Measurements from ENCODE around the gene THAP5.

The THAP5 gene, protein sequence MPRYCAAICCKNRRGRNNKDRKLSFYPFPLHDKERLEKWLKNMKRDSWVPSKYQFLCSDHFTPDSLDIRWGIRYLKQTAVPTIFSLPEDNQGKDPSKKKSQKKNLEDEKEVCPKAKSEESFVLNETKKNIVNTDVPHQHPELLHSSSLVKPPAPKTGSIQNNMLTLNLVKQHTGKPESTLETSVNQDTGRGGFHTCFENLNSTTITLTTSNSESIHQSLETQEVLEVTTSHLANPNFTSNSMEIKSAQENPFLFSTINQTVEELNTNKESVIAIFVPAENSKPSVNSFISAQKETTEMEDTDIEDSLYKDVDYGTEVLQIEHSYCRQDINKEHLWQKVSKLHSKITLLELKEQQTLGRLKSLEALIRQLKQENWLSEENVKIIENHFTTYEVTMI

DNA sequence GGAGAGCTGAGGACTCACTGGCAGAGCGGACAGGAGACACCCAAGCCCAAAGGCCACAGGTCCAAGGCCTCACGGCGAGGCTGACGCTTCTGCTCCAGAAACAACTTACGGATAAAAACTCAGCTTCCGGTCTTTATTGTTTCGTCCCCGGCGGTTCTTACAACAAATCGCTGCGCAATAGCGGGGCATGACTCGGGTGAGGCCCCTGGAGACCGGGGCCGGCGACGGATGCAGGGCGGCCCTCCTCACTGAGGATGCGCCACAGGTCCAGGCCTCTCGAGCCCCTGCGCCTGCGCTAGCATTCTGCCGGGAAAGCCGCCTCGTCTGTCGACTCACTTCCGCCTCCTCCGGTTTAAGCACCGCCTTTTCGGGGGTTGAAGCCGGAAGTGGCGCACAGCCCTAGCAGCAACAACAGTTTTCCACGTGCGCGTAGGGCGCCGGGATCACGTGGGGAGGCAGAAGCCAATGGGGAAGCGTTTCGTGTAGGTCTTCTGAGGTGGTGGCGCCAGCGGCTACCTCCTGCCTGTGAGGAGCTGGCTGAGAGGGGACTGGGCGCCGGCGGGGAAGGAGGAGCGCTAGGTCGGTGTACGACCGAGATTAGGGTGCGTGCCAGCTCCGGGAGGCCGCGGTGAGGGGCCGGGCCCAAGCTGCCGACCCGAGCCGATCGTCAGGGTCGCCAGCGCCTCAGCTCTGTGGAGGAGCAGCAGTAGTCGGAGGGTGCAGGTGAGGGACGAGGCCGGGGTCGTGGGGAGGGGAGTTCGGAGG lies at the start of gene THAP5, which contains the start of gene DNAJB9:
Gene THAP5 (minus strand): TSS at position 326 of the 765 bp plus-strand sequence. CDS start 137 bp downstream, at position 189.
Gene DNAJB9 (plus strand): TSS at position 494 of the 765 bp plus-strand sequence. CDS start 1,853 bp downstream, outside the sequence.
- DNase-seq = peak; percentile 99

DNA sequence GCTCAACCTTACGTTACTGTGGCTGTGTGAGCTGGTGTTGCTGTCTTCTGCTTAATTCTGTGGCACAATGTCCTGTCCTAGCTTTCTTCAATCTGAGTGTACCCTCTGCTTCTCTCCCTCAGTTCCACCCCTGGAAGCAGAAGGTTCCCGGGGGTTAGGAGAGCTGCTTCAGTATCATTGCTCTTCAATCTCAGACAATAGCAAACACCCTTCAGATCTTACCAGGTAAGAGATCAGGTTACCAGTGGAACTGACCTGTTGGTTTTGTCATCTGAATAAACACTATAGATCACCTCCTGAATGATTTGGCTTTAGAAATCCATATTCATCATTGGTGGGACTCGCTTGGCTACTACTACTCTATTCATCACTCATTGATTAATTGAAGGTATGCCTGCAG lies 48.5 kb upstream of the THAP5 start:
- no peak for DNase-seq

DNA sequence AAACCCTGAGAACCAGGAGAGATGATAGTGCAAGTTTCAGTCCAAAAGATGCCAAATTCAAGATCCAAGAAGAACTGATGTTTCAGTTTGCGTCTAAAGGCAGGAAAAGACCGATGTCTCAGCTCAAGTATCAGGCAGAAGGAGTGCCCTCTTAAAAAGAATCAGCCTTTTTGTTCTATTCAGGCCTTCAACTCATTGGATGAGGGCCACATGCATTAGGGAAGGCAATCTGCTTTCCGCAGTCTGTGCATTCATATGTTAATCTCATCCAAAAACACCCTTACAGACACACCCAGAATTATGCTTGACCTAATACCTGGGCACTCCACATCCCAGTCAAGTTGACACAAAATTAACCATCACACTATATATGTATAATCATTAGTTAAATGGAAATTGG lies 45.4 kb upstream of the THAP5 start:
- no peak for DNase-seq

DNA sequence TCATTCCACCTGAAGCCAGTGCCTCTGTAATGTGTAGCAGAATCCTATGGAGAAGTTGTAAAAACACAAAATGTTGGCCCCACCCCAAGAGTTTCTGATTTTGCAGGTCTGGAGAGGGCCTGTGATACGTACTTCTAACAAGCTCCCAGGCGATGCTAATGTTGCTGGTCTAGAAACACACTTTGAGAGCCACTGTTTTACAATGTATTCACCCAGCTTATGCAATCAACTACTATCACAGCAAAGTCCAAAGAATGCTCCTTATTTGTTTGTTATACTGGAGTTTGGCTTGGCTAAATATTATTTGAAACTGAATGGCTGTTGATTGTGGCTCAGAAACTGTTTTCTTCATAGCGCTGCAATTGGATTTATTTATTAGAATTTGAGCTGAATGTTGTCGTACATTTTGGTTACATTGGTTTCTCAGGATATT lies 44.5 kb upstream of the THAP5 start:
- no peak for DNase-seq

DNA sequence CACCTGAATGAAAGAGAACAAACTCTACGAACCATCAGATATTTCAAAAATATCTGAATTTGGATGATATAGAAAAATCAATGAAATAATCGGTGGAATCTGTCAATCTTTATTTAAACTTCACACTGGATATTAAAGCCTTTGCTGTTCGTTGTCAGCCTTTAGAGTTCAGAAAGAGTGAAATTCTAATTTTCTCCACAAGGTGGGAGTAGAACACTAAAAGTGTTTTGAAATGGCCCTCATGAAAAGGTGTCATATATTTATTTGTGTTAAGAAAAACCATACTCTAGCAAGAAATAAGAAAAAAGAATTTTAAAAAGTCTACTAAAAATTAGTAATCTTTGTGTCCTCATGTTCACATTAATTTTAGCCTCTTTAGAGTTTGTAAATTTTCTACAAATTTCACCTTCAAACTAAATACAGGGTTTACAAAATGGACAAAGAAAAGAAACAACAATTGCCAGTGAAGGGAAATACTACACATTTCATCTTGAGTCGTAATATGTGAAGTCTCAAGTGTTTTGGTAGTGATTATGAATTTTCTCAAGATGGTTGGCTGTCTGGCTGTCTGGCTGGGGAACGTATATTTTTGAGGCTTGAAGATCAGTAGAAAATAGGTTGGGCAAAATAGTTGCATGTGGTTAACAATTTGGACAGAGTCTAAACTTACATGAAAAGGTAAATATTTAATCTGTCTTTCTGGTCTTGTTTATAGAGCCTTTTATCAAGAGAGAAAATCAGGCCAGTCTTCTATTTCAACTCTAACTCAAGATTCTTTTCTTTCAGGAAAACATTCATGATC lies 43.8 kb upstream of the THAP5 start:
- no peak for DNase-seq

DNA sequence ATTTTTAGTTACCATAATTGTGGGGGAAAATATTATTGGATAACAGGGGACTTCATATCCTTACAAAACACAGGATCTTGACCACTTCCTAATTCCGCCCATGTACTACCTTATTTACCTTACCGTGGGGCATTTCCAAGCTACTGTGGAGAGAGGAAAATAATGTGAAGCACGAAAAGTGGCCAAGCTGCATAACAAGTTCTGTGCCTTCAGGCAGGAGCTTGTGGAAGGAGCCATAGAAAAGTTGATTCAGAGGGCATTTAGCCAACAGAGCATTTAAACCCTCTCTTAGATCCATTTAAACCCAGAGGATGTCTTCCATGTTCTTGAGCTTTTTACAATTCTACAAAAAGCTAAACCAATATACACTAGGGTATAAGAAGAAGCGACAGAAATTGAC lies 41.8 kb upstream of the THAP5 start:
- DNase-seq = no peak

DNA sequence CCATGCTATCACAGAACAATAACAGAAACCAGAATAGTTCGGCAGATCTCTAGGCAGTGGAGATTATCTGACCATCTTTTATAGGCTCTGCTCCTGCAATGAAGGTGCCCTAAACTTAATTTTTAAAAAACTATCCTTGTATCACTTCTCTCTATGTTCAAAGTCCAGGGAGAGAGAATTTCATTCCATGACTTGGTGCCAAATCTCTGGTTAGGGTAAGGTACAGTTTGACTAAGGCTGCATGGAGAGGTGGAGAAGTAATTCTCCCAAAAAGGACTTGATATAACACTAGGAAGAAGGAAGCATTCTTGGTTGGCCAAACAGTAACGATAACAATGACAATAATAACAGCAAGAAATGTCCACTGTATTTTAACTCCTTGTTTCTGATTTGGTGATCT lies 40.1 kb upstream of the THAP5 start:
- DNase-seq = no peak

DNA sequence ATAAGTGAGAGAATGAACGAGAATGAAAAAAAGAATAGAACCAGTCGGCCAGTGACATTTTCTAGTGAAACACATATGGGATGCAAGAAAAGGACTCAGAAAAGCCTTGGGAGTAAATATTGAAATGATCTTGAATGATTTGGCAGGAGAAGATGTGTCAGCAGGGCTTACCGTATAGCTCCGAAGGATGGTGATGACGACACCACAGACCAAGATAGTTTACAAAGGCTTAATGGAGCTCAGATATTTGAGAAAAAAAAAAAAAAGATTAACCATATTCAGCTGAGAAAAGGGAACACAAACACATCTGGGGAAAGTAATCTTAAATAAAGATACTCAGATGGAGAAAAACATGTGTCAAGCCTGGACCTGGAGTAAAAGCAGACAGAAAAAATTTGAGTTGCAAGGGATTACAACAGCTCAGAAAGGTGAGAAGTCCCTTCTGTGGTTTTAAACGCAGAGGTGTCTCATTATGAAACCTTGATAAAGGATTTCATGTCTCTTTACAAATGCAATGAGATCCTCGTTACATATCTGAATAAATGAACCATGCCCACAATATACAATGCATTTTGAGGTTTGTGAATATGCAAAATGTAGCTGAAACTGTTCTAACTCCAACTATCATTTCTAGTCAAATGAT lies 36.2 kb upstream of the THAP5 start:
- DNase-seq = no peak

DNA sequence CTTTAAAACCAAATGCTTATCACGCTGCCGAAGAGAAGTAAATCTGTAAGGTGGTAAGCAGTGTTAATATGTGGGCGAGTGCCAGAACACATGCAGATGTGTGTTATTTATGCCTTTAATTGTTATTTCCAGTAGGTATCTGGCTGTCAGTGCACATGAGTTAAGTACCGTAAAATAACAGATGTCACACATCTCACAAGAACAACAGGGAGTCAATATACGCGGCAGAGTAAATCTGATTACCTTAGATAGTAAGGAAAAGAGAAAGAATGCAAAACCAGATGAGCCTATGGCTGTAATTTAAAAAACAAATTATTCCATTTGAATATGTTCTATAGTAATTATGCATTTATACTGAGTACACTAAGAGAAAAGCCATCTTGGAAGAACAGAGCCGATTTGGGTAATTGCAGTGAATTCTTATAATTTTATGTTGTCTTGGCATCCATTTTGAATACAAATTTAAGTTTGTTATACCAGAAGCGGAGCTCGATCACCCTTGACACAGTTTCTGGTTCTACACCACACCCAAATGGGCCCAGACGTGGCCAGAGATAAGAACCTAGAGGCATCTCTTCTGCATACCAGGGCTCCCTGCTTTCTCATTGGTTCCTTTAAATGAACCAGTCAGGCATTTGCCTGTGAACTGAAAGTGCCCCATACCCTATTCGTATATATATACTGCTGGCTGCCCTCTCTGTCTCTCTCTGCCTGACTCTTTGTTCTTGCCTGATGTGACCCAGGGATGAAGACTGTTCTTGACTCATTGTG lies 35.0 kb upstream of the THAP5 start:
- no peak for DNase-seq

DNA sequence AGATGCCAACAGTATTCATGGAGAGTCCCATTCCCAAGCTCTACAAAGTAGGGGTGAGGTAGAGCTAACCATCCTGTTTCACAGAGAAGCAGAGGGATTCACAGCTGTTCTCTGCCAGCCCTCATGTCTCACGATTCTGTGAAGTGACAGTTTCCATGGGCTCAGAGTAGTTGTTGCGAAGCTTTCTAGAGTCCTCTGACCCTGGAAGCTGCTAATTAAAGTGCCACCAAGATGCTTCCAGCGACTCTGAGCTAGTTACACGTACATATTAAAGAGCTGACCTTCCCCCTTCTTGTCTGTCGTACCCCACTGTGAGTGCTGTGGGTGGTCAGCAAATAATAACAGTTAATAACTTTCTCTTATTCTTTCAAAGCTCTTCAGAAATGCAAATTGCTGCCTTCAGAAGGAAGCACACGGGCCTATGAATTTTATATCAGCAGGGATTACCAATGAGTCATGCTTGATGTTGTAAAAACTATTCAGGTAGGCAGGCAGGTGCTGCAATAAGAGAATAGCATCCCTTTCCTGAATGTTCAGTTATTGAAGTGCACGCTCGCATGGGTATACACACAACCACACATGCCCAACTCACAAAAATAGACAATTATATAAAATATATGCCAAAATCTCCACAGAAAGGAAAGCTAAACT lies 34.3 kb upstream of the THAP5 start:
- no peak for DNase-seq

DNA sequence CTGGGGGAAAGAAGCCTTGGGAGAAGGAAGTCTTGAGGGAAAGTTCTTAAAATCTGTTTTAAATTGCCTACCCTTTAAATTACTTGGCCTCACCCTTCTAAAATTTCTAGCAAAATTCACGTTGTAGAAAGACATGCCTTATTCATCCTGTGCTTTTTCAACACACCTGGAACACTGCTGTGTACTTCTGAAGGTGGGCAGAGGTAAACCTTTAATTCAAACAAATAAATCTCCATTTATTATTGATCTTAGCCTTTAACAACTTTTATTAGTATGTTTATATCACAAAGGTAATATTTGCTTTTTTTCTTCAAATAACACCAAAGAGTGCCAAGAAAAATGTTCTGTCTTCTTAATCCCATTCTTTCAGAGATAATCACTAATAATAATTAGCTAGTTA lies 30.9 kb upstream of the THAP5 start:
- no peak for DNase-seq

DNA sequence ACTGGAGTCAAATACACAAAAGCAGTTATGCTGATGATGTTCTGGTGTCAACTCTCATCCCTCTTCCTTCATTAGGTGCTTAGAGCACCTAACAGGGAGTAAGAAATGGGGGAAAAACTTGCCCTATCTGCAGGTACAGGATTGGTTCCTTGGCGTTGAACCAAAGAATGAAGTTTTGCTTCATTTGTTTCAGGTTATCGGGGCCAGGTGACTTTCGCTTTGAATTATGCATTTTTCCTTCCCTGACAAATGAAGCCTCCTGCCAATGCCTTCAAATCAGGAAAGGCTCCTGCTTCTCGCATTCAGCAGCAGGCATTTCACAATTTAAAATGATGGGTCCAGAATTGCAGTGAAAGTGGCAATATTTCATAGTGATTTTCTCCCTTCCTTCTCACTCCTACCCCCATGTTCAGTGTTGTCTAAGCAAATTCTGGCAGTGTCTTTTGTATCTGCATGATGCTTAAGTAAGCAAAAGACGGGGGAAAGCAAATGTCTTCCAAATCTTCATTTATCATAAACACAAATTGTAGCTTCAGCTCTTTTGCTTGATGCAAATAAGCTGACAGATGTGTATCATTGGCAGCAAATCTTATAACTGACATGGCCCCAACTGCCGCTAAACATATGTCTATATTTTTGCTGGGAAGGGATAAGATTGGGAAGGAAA lies 29.5 kb upstream of the THAP5 start:
- no peak for DNase-seq

DNA sequence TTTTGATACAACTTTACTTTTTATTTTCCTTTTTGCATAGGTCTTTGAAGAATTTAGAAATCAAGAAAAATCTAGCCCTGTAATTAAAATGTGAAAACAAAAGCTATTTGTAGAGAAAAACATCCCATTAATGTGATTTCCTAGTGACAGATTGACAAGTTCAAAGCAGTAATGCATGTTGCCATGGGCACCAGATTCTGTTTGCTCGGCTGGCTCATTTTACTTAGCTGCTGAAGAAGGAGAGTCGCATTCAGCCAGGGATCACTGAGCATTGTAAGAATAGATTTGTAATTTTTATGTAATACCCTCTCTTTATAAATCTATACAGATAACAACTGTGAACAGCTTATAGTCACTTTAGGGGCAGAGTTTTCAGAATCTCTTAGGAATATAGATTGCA lies 28.6 kb upstream of the THAP5 start:
- DNase-seq = no peak

DNA sequence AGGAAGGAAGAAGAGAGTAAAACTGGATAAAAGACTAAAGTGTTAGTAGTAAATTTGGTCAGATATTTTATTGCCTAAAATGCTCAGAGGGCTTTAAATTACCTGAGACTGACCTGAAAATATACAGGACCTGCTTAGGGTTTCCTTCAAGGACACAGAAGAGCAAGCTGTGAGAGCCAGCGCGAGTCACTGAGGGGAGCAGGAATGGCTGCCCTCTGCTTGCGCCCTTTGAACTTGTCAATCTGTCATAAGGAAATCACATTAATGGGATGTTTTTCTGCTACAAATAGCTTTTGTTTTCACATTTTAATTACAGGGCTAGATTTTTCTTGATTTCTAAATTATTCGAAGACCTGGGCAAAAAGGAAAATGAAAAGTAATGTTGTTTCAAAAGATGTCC lies 27.1 kb upstream of the THAP5 start:
- DNase-seq = no peak

DNA sequence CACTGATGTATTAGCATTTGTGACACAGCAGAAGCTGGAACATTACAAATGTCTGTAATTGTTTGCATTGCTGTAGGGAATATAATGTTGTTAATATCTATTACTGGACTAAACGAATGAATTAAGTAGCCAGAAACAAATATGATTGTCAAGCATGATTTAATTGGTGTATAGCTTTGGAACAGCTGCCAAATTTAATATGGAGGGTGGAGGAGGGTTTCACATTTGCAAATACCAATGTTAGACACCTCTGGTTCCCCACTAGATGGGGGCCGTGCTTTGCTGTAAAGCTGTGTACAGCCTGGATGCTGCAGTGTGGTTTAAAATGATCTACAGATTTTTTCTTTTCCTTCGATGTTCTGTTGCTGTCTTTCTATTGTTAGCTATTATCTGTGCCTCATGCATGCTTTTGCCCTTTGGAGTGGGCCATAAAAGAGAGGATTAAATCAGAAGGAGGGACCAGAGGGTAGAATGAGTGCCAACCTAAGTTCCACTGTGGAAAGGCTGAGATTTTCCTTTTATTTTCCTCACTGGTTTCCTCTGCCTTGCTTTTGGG lies 23.2 kb upstream of the THAP5 start:
- DNase-seq = no peak

DNA sequence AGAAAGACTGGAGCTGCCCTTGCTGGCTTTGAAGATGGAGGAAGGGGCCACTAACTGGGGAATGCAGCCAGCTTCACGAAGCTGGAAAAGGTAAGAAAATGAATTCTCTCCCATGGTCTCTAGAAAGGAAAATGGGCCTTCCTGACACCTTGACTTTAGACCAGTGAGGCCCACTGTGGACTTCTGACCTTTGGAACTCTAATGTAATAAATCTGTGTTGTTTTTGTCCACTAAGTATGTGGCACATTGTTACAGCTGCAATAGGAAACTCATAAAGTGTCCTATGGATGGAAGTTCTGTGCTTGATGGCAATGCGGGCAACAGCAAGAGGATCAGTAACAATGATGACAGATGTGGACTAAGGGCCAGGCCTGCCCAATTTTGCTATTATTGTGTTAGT lies 21.1 kb upstream of the THAP5 start:
- DNase-seq = no peak

DNA sequence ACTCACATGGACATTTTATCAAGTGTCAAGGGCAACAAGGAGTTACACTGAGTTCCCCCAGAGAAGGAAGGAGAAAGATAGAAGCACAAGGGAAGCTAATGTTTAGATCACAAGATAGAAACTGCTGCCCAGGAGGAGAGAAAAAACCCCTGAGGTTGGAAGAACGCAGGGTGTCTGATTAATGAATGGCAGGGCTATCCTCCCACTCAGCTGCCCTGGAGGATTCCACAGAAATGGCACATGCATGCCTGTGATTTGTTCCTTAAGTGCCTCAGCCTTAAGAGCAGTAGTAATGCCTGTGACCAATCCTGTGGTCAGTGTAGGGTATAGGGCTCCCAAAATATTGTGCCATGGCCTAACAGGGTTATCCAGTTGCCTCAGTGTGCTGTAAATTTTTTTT lies 20.4 kb upstream of the THAP5 start:
- no peak for DNase-seq

DNA sequence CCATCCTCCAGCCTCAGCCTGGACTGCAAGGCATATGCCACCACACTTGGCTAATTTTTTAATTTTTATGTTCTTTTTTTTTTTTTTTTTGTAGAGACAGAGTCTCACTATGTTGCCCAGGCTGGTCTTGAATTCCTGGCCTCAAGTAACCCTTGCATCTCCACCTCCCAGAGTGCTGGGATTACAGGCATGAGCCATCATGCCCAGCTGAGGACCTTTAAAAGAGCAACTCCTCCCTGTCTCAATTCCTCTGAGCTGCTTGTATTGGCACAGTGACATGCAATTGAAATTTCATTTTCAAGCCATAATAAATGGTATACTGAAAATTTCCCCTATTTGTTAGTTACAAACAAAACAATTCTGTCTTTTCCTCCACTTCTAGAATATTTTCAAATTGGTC lies 19.7 kb upstream of the THAP5 start:
- no peak for DNase-seq

DNA sequence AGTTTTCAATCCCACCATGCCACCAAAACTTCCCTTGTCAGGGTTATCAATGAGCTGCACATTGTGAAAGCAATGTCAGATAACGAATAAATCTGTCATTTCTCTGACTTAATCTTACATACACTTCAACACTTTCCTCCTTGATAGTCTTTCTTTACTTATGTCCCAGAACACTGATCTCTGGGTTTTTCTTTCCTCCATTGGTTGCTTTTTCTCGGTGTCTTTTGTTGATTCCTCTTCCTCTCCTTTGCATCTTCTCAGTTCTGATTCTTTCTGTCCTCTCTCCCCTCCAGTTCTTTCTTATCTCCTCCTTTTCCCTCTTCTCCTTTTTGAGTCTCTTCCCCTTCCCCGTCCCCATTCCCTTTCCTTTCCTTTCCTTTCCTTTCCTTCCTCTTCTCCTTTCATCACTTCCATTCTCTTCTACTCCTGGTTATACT lies 16.8 kb upstream of the THAP5 start:
- no peak for DNase-seq

DNA sequence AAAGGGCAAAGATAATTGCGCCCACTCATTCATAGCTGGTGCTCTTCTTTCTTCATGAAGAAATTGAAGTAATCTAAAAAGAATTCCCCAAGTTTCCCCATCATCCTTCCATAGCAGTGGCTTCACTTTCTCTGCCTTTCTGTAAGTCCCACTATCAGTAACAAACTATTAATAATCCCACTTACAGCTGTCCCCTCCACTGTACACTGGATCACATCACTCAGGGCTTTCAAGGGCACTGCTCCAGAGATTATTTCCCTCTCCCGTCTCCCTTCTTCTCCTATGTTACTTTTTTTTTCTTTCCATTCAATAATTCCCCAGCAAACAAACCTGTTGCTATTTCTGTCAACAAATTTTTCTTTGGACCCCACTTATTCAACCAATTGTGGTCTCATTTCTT lies 16.3 kb upstream of the THAP5 start:
- no peak for DNase-seq

DNA sequence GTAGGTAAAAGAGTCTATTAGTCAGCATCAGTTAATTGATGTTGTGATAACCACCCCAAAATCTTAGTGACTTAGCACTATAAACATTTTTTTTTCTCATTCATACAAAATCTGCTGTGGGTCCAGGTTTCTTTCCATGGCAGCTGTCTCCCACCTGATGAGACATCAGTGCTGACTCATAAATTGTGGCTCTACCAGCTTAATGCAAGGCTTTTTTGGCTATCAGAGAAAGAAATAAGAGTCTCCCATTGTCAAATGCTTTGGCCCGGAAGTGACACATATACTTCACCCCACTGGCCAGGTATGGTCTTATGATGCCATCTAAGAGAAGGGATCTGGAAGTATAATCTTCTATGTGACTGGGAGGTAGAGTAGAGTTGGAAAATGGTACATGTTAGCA lies 14.7 kb upstream of the THAP5 start:
- DNase-seq = no peak

Data from CD4-positive, alpha-beta T cell treated with Interleukin-6 for 4 hours (primary cell).